HepG2 (cell line): Measurements from ENCODE around the gene FUCA2. TPM values are rescaled to one million over a fixed set of nuclear protein-coding genes. Genes with fewer than 3 reads are reported as not detected.

ENCODE experiments used
- E2F2 ChIP-seq: sonication (generic); formaldehyde crosslinking; IDR thresholded peaks from 2 replicates; pipeline ENCODE4 v1.4.0; 2020; ENCODE audit warnings: missing genetic modification reagents, borderline replicate concordance
- HOXA7 ChIP-seq: sonication (generic); formaldehyde crosslinking; IDR thresholded peaks from 2 replicates; pipeline ENCODE4 v1.8.1; 2022; ENCODE audit warnings: mild to moderate bottlenecking, missing genetic modification reagents, moderate library complexity
- MLX ChIP-seq: IDR thresholded peaks from 2 replicates; pipeline ENCODE4 v1.6.1; 2016
- MLXIP ChIP-seq: sonication (generic); formaldehyde crosslinking; IDR thresholded peaks from 2 replicates; pipeline ENCODE4 v1.9.0; 2021; ENCODE audit warnings: missing genetic modification reagents, borderline replicate concordance
- NCOA2 ChIP-seq: sonication (generic); formaldehyde crosslinking; IDR thresholded peaks from 2 replicates; pipeline ENCODE4 v1.8.0; 2022; ENCODE audit warnings: inconsistent platforms
- REXO4 ChIP-seq: sonication (generic); formaldehyde crosslinking; IDR thresholded peaks from 2 replicates; pipeline ENCODE4 v1.8.0; 2022; ENCODE audit warnings: missing genetic modification reagents, mild to moderate bottlenecking, borderline replicate concordance
- TBL1XR1 ChIP-seq: fragments of 150-350 bp; IDR thresholded peaks from 2 replicates; pipeline ENCODE4 v1.6.1; 2014; ENCODE audit warnings: borderline replicate concordance, low read length; ENCODE audit not compliant: partially characterized antibody
- ZBTB44 ChIP-seq: sonication (generic); formaldehyde crosslinking; IDR thresholded peaks from 2 replicates; pipeline ENCODE4 v1.4.0; 2020; ENCODE audit warnings: missing genetic modification reagents
- ZNF101 ChIP-seq: sonication (generic); formaldehyde crosslinking; IDR thresholded peaks from 2 replicates; pipeline ENCODE4 v1.4.0; 2020; ENCODE audit warnings: mild to moderate bottlenecking, low read depth, missing genetic modification reagents, borderline replicate concordance
- ZNF20 ChIP-seq: sonication (generic); formaldehyde crosslinking; IDR thresholded peaks from 2 replicates; pipeline ENCODE4 v1.4.0; 2020; ENCODE audit warnings: mild to moderate bottlenecking, moderate library complexity, missing genetic modification reagents
- ZNF253 ChIP-seq: sonication (generic); formaldehyde crosslinking; IDR thresholded peaks from 2 replicates; pipeline ENCODE4 v1.8.0; 2022; ENCODE audit warnings: mild to moderate bottlenecking, missing genetic modification reagents, borderline replicate concordance
- ZNF276 ChIP-seq: sonication (generic); formaldehyde crosslinking; IDR thresholded peaks from 2 replicates; pipeline ENCODE4 v1.4.0; 2020; ENCODE audit warnings: mild to moderate bottlenecking, low read depth, missing genetic modification reagents
- ZNF557 ChIP-seq: sonication (generic); formaldehyde crosslinking; IDR thresholded peaks from 2 replicates; pipeline ENCODE4 v1.4.0; 2020; ENCODE audit warnings: missing genetic modification reagents
- ZSCAN31 ChIP-seq: sonication (generic); formaldehyde crosslinking; IDR thresholded peaks from 2 replicates; pipeline ENCODE4 v1.5.0; 2020; ENCODE audit warnings: low read depth, mild to moderate bottlenecking, missing genetic modification reagents
- polyA plus RNA-seq, 8 experiments: library from polyadenylated mRNA; depleted of rRNA in 3 of 8; stranded (reverse) in 7 of 8; unstranded in 1 of 8; fragments of >200 nt; fragmentation: Illumina TruSeq in 4 of 8; extraction: Trizol in 4 of 8; gene quantifications; 2 replicates each; pipeline versions ENCODE4 v1.2.1 to v1.2.3, GENCODE V29; 2011 to 2016; ENCODE audit warnings: low read depth in 4 of 8, missing spikeins in 1 of 8, mixed read lengths in 1 of 8; ENCODE audit not compliant: insufficient read depth in 1 of 8
- total RNA-seq, 5 experiments: library from RNA; depleted of rRNA; stranded (reverse); fragments of >200 nt; fragmentation: Illumina TruSeq; extraction: Trizol; gene quantifications; 2 replicates each; pipeline ENCODE4 v1.2.3, GENCODE V29; 2016; ENCODE audit warnings: low read depth in 1 of 5
- TF ChIP-seq, protein P1 (sequence below): sonication (generic); formaldehyde crosslinking; IDR thresholded peaks from 2 replicates; pipeline ENCODE4; 2020; ENCODE audit warnings: missing genetic modification reagents, mild to moderate bottlenecking, borderline replicate concordance

Gene FUCA2
- total and polyA plus RNA-seq, 2 of the 13 experiments (the other 11 are each of a cell fraction or from before 2014, with no cell fraction given): 87.4 to 144 TPM

DNA sequence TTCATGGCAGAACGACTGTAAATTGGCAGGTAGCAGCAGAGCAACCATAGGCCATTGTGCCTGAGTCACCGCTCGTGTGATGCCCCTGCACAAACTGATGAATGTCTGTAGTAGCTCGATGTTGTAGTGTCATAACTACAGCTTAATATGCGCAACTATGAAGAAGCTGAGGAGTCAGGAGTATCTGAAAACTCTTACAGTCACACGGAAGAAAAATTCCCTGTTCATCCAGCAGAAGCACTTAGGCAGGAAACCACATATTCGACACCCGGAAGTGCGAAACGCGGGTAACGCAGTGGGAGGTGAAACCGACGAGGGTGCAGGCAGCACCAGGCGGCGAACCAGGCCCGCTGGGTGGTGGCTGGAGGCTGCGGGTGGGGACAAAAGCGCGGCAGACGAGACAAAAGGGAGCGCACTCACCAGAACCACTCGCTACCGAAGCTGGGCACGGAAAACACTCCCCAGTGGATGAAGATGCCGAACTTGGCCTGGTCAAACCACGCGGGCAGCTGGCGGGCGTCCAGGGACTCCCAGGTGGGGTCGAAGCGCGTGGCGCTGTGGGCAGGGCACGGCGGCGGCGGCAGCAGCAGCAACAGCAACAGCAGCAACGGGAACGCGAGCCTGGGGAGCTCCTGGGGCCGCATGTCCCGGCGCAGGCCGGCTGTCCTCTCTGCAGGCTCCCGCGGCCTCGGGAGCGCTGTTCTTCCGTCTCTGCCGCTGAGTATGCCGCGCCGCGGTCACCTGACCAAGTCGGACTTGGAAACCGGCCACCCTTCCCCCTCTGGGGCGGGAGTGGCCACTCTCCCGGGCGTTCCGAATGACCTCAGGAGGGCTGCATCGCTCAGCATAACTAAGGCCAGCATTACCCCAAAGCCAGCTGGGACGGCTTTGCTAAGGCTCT, at the start of gene FUCA2 (continued):
- TF ChIP-seq MLX (CRISPR knock-in tag): no peak
- TF ChIP-seq ZNF253: no peak; the same call in 1 of the 2 replicates
- peak; percentile 91 for TF ChIP-seq ZNF557 (CRISPR knock-in tag)
- TF ChIP-seq ZNF20 (CRISPR knock-in tag): peak; percentile 62; the same call in 1 of the 2 replicates
- TF ChIP-seq ZBTB44 (CRISPR knock-in tag): no peak; the same call in 1 of the 2 replicates
- TF ChIP-seq E2F2 (CRISPR knock-in tag): peak; percentile 8; the same call in 1 of the 2 replicates
- peak; percentile 64; the same call in 1 of the 2 replicates for TF ChIP-seq ZSCAN31 (CRISPR knock-in tag)
- TF ChIP-seq NCOA2 (CRISPR knock-in tag): peak; percentile 62
- TF ChIP-seq HOXA7: no peak
- TF ChIP-seq, protein P1, sequence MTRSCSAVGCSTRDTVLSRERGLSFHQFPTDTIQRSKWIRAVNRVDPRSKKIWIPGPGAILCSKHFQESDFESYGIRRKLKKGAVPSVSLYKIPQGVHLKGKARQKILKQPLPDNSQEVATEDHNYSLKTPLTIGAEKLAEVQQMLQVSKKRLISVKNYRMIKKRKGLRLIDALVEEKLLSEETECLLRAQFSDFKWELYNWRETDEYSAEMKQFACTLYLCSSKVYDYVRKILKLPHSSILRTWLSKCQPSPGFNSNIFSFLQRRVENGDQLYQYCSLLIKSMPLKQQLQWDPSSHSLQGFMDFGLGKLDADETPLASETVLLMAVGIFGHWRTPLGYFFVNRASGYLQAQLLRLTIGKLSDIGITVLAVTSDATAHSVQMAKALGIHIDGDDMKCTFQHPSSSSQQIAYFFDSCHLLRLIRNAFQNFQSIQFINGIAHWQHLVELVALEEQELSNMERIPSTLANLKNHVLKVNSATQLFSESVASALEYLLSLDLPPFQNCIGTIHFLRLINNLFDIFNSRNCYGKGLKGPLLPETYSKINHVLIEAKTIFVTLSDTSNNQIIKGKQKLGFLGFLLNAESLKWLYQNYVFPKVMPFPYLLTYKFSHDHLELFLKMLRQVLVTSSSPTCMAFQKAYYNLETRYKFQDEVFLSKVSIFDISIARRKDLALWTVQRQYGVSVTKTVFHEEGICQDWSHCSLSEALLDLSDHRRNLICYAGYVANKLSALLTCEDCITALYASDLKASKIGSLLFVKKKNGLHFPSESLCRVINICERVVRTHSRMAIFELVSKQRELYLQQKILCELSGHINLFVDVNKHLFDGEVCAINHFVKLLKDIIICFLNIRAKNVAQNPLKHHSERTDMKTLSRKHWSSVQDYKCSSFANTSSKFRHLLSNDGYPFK (CRISPR knock-in tag): peak; percentile 91; the same call in 1 of the 2 replicates
- TF ChIP-seq ZNF101 (CRISPR knock-in tag): no peak
- peak; percentile 83 for TF ChIP-seq ZNF276 (CRISPR knock-in tag)
- TF ChIP-seq REXO4 (CRISPR knock-in tag): peak; percentile 82; the same call in 1 of the 2 replicates
- peak; percentile 44 for TF ChIP-seq MLXIP (CRISPR knock-in tag)
- peak; percentile 10 for TF ChIP-seq TBL1XR1
